Mesothelial cell of epicardium (in vitro differentiated cells): ENCODE results near the gene SMR3A. TPM values are rescaled to one million over a fixed set of nuclear protein-coding genes. Genes with fewer than 3 reads are reported as not detected.

Experiments
- DNase-seq, 2 experiments: peaks; one replicate each; pipeline ENCODE4 v3.0.0; 2021; ENCODE audit warnings: low spot score in 2 of 2; ENCODE audit not compliant: unreplicated experiment in 2 of 2
- H3K27ac Mint-ChIP-seq: 2 replicates; pipeline ENCODE4 v1.8.0; 2021; ENCODE audit warnings: mixed read lengths
- H3K27me3 Mint-ChIP-seq: 2 replicates; pipeline ENCODE4 v1.8.0; 2021; ENCODE audit warnings: low read depth, mixed read lengths
- H3K36me3 Mint-ChIP-seq: 2 replicates; pipeline ENCODE4 v1.8.0; 2021; ENCODE audit warnings: mixed read lengths
- H3K4me1 Mint-ChIP-seq: 2 replicates; pipeline ENCODE4 v1.8.0; 2021; ENCODE audit warnings: mixed read lengths
- H3K4me3 Mint-ChIP-seq: 2 replicates; pipeline ENCODE4 v1.8.0; 2021; ENCODE audit warnings: mild to moderate bottlenecking, moderate library complexity, mixed read lengths
- H3K9me3 Mint-ChIP-seq: 2 replicates; pipeline ENCODE4 v1.8.0; 2021; ENCODE audit warnings: mixed read lengths
- CTCF ChIP-seq: fragments of 200-600 bp; sonication (generic); IDR thresholded peaks from one replicate; pipeline ENCODE4 v1.5.0; 2021; ENCODE audit warnings: antibody characterized with exemption; ENCODE audit not compliant: unreplicated experiment
- total RNA-seq: library from RNA; stranded (reverse); gene quantifications from 3 replicates; pipeline ENCODE4 v1.2.1, GENCODE V29; 2021

SMR3A gene
- total RNA-seq, 1 donor from 2014 or later = not detected

GRCh38 chr4:70337886-70338420, 22.6 kb upstream of the SMR3A start:
- Mint-ChIP-seq H3K36me3 (no peaks in the 10 kb centered on the region), H3K27ac (no peak overlapping the region), H3K9me3 (peaks cover 4% of the 10 kb centered on the region), H3K27me3 (peaks cover 6% of the 10 kb centered on the region), H3K4me1 (peaks cover 15% of the 10 kb centered on the region), H3K4me3 (no peak overlapping the region)
- DNase-seq = no peak
- TF ChIP-seq CTCF = no peak

GRCh38 chr4:70356185-70356584, 4.4 kb upstream of the SMR3A start:
- no peak for DNase-seq
- peaks cover 1% of the 10 kb centered on the region for H3K4me1 Mint-ChIP-seq
- no peaks in the 10 kb centered on the region for H3K36me3 Mint-ChIP-seq
- H3K9me3 Mint-ChIP-seq = no peaks in the 10 kb centered on the region
- H3K4me3 Mint-ChIP-seq = no peak overlapping the region
- peaks cover 6% of the 10 kb centered on the region for H3K27me3 Mint-ChIP-seq
- H3K27ac Mint-ChIP-seq = no peak overlapping the region
- no peak for TF ChIP-seq CTCF

- H3K4me3 Mint-ChIP-seq = no peak overlapping the region
- no peak for DNase-seq
- no peak overlapping the region for H3K27ac Mint-ChIP-seq
- no peaks in the 10 kb centered on the region for H3K27me3 Mint-ChIP-seq
- peaks cover 1% of the 10 kb centered on the region for H3K4me1 Mint-ChIP-seq
- H3K9me3 Mint-ChIP-seq = no peaks in the 10 kb centered on the region
- no peak for TF ChIP-seq CTCF
- H3K36me3 Mint-ChIP-seq = no peaks in the 10 kb centered on the region
Measured at GRCh38 chr4:70359115-70359661, 1.4 kb upstream of the SMR3A start.

GRCh38 chr4:70364002-70364401, 3.4 kb downstream of the SMR3A start:
- no peak for DNase-seq
- peaks cover 9% of the 10 kb centered on the region for H3K4me1 Mint-ChIP-seq
- TF ChIP-seq CTCF = no peak
- no peak overlapping the region for H3K4me3 Mint-ChIP-seq
- H3K27me3 Mint-ChIP-seq = peaks cover 3% of the 10 kb centered on the region
- peaks cover 3% of the 10 kb centered on the region for H3K9me3 Mint-ChIP-seq
- H3K36me3 Mint-ChIP-seq = no peaks in the 10 kb centered on the region
- no peak overlapping the region for H3K27ac Mint-ChIP-seq

GRCh38 chr4:70365479-70365878, 4.9 kb downstream of the SMR3A start:
- H3K27ac Mint-ChIP-seq = no peak overlapping the region
- H3K36me3 Mint-ChIP-seq = no peaks in the 10 kb centered on the region
- H3K4me1 Mint-ChIP-seq = peaks cover 8% of the 10 kb centered on the region
- H3K27me3 Mint-ChIP-seq = peaks cover 3% of the 10 kb centered on the region
- peaks cover 3% of the 10 kb centered on the region for H3K9me3 Mint-ChIP-seq
- TF ChIP-seq CTCF = no peak
- DNase-seq = no peak
- H3K4me3 Mint-ChIP-seq = no peak overlapping the region
